Astrocyte (in vitro differentiated cells and primary cell): ENCODE results near the gene HLA-DQA1. TPM values are rescaled to one million over a fixed set of nuclear protein-coding genes. Genes with fewer than 3 reads are reported as not detected.

ENCODE experiments used
- DNase-seq: peaks from one replicate; pipeline ENCODE4 v3.0.0-alpha.2; 2010; ENCODE audit warnings: low read depth
- FAIRE-seq: peaks from 2 replicates; lab custom pipeline; 2011; peaks lifted over from hg19 to GRCh38; lab: Jason Lieb, UNC
- H2AFZ ChIP-seq: 2 replicates; pipeline ENCODE4 v1.6.0; 2012; ENCODE audit warnings: low read depth, low read length, inconsistent platforms
- H3K27ac ChIP-seq: 2 replicates; pipeline ENCODE4 v1.5.1; 2011; ENCODE audit warnings: low read depth, low read length, inconsistent platforms
- H3K27me3 ChIP-seq: 2 replicates; pipeline ENCODE4 v1.6.0; 2011; ENCODE audit warnings: low read length, inconsistent platforms; ENCODE audit not compliant: insufficient read depth
- H3K36me3 ChIP-seq: 2 replicates; pipeline ENCODE4 v1.5.1; 2011; ENCODE audit warnings: low read length, inconsistent platforms; ENCODE audit not compliant: insufficient read depth
- H3K4me1 ChIP-seq: 2 replicates; pipeline ENCODE4 v1.5.1; 2011; ENCODE audit warnings: low read length, inconsistent platforms; ENCODE audit not compliant: insufficient read depth
- H3K4me2 ChIP-seq: 2 replicates; pipeline ENCODE4 v1.6.0; 2012; ENCODE audit warnings: low read length, inconsistent platforms
- H3K4me3 ChIP-seq: 2 replicates; pipeline ENCODE4 v1.5.1; 2011; ENCODE audit warnings: low read depth, mild to moderate bottlenecking, low read length, inconsistent platforms; ENCODE audit not compliant: insufficient read depth
- H3K79me2 ChIP-seq: 2 replicates; pipeline ENCODE4 v1.6.0; 2012; ENCODE audit warnings: mild to moderate bottlenecking, low read length, inconsistent platforms; ENCODE audit not compliant: insufficient read depth
- H3K9ac ChIP-seq: 2 replicates; pipeline ENCODE4 v1.6.0; 2012; ENCODE audit warnings: mild to moderate bottlenecking, low read length, inconsistent platforms
- H3K9me3 ChIP-seq: 2 replicates; pipeline ENCODE4 v1.5.1; 2012; ENCODE audit warnings: low read depth, mild to moderate bottlenecking, low read length, inconsistent platforms; ENCODE audit not compliant: insufficient read depth
- H4K20me1 ChIP-seq: 2 replicates; pipeline ENCODE4 v1.6.0; 2012; ENCODE audit warnings: low read length, inconsistent platforms; ENCODE audit not compliant: insufficient read depth
- H3K27ac Mint-ChIP-seq: one replicate; pipeline ENCODE4 v1.8.0; 2021; ENCODE audit warnings: mild to moderate bottlenecking, mixed read lengths; ENCODE audit not compliant: unreplicated experiment
- H3K27me3 Mint-ChIP-seq: one replicate; pipeline ENCODE4 v1.8.0; 2021; ENCODE audit warnings: low read depth, mixed read lengths; ENCODE audit not compliant: unreplicated experiment
- H3K36me3 Mint-ChIP-seq: one replicate; pipeline ENCODE4 v1.8.0; 2021; ENCODE audit warnings: low read depth, mixed read lengths; ENCODE audit not compliant: unreplicated experiment
- H3K4me1 Mint-ChIP-seq: one replicate; pipeline ENCODE4 v1.8.0; 2021; ENCODE audit warnings: low read depth, mixed read lengths; ENCODE audit not compliant: unreplicated experiment
- H3K4me3 Mint-ChIP-seq: one replicate; pipeline ENCODE4 v1.8.0; 2021; ENCODE audit warnings: mild to moderate bottlenecking, moderate library complexity, mixed read lengths; ENCODE audit not compliant: unreplicated experiment
- H3K9me3 Mint-ChIP-seq: one replicate; pipeline ENCODE4 v1.8.0; 2021; ENCODE audit warnings: mild to moderate bottlenecking, mixed read lengths; ENCODE audit not compliant: unreplicated experiment
- CTCF ChIP-seq: IDR thresholded peaks from 2 replicates; pipeline ENCODE4 v1.5.1; 2011; ENCODE audit warnings: low read depth, mild to moderate bottlenecking, inconsistent platforms, low read length, moderate library complexity; ENCODE audit not compliant: insufficient read depth
- EZH2 ChIP-seq: IDR thresholded peaks from 2 replicates; pipeline ENCODE4 v1.6.1; 2012; ENCODE audit warnings: mild to moderate bottlenecking, low read length, inconsistent platforms; ENCODE audit not compliant: insufficient read depth
- total RNA-seq: library from RNA; stranded (reverse); gene quantifications from 2 replicates; pipeline ENCODE4 v1.2.1, GENCODE V29; 2021

The HLA-DQA1 gene
- total RNA-seq, 1 donor from 2014 or later: not detected

DNA sequence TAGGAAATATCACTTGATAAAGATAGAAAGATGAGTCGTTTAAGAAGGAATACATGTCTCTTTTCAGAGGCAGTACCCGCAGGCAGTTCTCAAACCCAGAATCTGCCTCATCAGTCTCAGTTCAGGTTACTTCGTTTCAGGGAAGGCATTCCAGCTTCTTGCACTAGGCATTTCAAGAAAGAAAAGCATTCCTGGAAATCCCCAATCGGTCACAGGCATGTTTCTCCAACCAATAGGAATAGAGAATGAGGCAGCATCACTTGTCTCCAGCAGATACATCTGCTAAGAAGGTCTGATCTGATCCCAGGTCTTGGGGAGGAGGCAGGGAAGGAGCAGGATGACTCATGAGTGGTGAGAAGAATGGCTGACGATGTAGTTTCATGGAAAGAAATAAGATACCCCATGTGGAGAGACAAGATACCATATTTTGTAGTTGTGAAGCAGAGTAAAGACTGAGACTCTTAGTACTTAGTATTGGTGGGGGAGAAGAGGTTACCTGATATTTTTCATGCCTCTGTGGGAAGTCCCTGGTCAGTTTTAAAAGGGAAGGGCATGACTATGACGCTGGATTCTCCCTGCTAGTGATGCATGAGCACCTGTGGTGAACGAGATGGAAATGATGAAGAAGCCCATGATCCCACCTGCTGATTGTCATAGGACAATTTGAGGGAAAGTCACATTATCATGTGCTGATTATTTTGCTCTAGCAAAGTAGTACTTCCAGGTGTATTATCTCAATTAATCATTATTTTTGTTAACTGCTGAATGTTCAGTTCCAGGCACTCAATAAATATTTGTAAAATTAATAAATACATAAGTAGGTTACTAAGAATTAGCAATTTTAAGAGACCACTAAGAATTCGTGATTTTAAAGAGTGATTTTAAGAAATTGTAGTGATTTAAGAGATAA is 27.2 kb upstream of the HLA-DQA1 start:
- H3K9me3 ChIP-seq: no peaks in the 10 kb centered on the region
- peak overlapping the region; percentile 34 for H3K4me3 ChIP-seq
- H3K36me3 Mint-ChIP-seq: no peaks in the 10 kb centered on the region
- no peak overlapping the region for H3K27ac ChIP-seq
- TF ChIP-seq EZH2 (no peak), CTCF (no peak)
- H4K20me1 ChIP-seq: no peaks in the 10 kb centered on the region
- H3K27me3 Mint-ChIP-seq: peaks cover 5% of the 10 kb centered on the region
- H3K27me3 ChIP-seq: peaks cover 2% of the 10 kb centered on the region
- no peak overlapping the region for H3K4me3 Mint-ChIP-seq
- peaks cover 2% of the 10 kb centered on the region for H3K9me3 Mint-ChIP-seq
- peak; percentile 17 for FAIRE-seq
- no peak overlapping the region for H3K9ac ChIP-seq
- H3K4me2 ChIP-seq: peak overlapping the region; percentile 74
- peak; percentile 78 for DNase-seq
- H3K36me3 ChIP-seq: no peaks in the 10 kb centered on the region
- H3K79me2 ChIP-seq: no peaks in the 10 kb centered on the region
- no peaks in the 10 kb centered on the region for H3K4me1 ChIP-seq
- no peak overlapping the region for H3K27ac Mint-ChIP-seq
- no peak overlapping the region for H2AFZ ChIP-seq
- H3K4me1 Mint-ChIP-seq: peaks cover 2% of the 10 kb centered on the region

- H3K27me3 ChIP-seq: peaks cover 2% of the 10 kb centered on the region
- no peak overlapping the region for H3K4me2 ChIP-seq
- peaks cover 5% of the 10 kb centered on the region for H3K27me3 Mint-ChIP-seq
- FAIRE-seq (no peak), DNase-seq (no peak)
- no peak overlapping the region for H2AFZ ChIP-seq
- no peak overlapping the region for H3K9ac ChIP-seq
- H3K4me3 Mint-ChIP-seq: no peak overlapping the region
- no peaks in the 10 kb centered on the region for H3K79me2 ChIP-seq
- no peak overlapping the region for H3K27ac ChIP-seq
- peaks cover 2% of the 10 kb centered on the region for H3K9me3 Mint-ChIP-seq
- H4K20me1 ChIP-seq: no peaks in the 10 kb centered on the region
- no peaks in the 10 kb centered on the region for H3K36me3 Mint-ChIP-seq
- no peaks in the 10 kb centered on the region for H3K36me3 ChIP-seq
- no peaks in the 10 kb centered on the region for H3K4me1 ChIP-seq
- TF ChIP-seq EZH2 (no peak), CTCF (no peak)
- no peak overlapping the region for H3K4me3 ChIP-seq
- H3K27ac Mint-ChIP-seq: no peak overlapping the region
- H3K4me1 Mint-ChIP-seq: peaks cover 2% of the 10 kb centered on the region
- H3K9me3 ChIP-seq: no peaks in the 10 kb centered on the region
Observed at GRCh38 chr6:32610682-32611296, 26.4 kb upstream of the HLA-DQA1 start.
